HG03135 (cell line): ENCODE data around the gene TNPO2.

Source experiments
- ATAC-seq: cut with Tn5 transposase; IDR thresholded peaks from one replicate; pipeline ENCODE4 v1.9.1; 2021; ENCODE audit warnings: mild to moderate bottlenecking, moderate library complexity; ENCODE audit not compliant: unreplicated experiment

The TNPO2 gene

DNA sequence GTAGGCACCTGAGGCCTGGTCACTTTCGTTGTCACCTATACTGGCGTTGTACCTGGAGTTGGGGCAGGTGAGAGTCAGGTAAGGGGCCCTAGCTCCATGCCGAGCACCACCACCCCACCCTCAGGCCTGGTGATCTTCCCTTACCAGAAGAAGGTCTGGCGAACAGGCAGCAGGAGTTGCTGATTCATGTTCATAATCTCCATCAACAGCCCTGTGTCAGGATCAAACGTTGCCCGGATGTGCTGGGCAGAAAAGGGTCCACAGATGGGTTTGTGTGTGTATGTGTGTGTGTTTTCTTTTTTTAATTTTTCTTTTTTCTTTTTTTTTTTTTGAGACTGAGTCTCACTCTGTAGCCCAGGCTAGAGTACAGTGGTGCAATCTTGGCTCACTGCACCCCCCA, 71.5 kb downstream of the TNPO2 start:
- ATAC-seq: no peak

- ATAC-seq: no peak
Measured at GRCh38 chr19:12649941-12650340, 73.8 kb downstream of the TNPO2 start.
